ENCODE data around the gene TTBK1.

Gene TTBK1

GRCh38 chr6:43256670-43257366 lies 13.5 kb downstream of the TTBK1 start:
- DNase-seq: no peak

DNA sequence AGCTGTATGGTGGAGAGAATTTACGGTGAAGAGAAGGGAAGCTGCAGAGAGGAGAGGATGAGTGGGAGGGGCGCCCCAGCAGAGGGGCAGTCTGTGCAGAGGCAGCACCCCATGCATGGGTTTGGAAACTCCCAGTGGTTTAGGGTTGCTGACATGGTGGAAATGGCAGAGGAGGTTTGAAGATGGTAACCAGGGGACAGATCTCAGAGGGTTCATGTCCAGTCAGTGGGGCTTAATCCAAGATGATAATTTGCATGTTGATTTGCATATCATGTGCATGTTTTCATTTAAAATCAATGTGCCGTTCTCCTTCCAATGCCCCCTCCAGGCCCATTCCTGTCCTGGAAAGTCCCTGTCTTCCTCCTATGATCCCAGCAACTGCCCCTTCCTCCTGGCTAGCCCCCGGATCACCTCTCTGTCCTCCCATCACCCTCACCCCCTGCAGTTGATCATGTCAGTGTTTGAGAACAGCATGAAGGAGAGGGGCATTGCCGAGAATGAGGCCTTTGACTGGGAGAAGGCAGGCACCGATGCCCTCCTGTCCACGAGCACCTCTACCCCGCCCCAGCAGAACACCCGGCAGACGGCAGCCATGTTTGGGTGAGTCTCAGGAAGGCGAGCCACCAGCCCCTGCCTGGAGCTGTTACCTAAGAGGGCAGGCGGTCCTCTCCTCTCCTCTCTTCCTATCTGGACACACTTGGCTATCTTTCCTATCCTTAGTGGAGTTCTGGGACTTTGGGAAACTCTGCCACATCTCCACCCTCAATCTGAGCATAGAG lies 14.3 kb downstream of the TTBK1 start:
- no peak for DNase-seq

GRCh38 chr6:43258180-43258579 lies 14.9 kb downstream of the TTBK1 start:
- DNase-seq: no peak

DNA sequence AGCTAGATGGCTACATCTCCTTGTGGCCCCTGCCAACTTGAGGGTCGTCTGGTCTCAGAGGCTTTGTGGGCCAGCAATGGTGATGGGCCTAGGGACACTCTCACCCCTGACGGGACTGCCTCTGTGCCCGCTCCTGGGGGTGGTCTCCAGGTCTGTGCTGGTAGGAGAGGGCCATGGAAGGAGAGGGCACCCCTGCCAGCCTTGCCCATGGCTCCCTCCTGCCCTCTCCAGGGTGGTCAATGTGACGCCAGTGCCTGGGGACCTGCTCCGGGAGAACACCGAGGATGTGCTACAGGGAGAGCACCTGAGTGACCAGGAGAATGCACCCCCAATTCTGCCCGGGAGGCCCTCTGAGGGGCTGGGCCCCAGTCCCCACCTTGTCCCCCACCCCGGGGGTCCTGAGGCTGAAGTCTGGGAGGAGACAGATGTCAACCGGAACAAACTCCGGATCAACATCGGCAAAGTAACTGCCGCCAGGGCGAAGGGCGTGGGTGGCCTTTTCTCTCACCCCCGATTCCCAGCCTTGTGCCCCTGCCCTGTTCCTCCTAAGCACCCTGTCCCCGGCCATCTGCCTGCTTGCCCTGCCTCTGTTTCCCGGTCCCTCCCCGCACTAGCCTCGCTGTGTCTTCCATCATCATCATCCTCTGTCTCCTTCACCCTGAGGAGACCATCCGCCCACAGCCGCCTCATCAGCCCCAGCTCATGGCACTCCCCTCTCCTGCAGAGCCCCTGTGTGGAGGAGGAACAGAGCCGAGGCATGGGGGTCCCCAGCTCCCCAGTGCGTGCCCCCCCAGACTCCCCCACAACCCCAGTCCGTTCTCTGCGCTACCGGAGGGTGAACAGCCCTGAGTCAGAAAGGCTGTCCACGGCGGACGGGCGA lies 15.8 kb downstream of the TTBK1 start:
- no peak for DNase-seq

DNA sequence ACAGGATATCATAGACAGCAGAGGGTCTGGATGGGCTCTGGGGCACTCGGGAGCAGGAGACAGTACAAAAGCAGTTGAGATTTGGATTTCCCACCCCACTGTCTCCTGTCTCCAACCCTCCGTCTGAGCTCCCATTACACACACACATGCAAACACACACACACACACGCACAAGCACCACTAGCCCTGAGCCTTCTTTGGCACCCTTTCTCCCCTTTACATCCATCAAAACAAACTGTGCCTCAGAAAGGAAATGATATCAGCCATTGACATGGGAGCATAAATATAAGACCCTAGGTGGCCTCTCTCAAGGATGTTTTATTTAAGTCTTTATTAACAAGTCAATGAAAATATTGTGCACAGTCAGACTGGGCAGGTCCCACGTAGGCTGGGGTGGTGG lies 17.5 kb downstream of the TTBK1 start:
- no peak for DNase-seq

DNA sequence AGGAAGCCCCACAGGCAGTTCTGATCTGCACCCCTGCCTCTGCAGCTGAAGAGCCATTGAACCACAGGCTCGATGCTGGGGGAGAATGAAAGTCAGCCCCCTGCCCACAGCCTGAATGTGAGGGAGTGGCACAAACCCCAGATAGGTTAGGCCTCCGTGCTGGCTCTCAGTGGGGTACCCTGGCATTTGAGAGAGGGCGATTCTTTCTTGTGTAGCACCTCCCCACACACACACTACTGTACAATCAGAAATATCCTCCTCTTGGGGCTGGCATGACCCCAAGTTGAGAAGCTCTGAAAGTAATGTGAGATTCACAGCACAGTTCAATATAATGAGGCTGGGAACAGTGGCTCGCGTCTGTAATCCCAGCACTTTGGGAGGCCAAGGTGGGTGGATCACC lies 17.9 kb downstream of the TTBK1 start:
- no peak for DNase-seq

GRCh38 chr6:43262000-43262779 lies 18.9 kb downstream of the TTBK1 start:
- no peak for DNase-seq

- DNase-seq: no peak
These were observed 19.6 kb downstream of the TTBK1 start for GRCh38 chr6:43262780-43263313.

DNA sequence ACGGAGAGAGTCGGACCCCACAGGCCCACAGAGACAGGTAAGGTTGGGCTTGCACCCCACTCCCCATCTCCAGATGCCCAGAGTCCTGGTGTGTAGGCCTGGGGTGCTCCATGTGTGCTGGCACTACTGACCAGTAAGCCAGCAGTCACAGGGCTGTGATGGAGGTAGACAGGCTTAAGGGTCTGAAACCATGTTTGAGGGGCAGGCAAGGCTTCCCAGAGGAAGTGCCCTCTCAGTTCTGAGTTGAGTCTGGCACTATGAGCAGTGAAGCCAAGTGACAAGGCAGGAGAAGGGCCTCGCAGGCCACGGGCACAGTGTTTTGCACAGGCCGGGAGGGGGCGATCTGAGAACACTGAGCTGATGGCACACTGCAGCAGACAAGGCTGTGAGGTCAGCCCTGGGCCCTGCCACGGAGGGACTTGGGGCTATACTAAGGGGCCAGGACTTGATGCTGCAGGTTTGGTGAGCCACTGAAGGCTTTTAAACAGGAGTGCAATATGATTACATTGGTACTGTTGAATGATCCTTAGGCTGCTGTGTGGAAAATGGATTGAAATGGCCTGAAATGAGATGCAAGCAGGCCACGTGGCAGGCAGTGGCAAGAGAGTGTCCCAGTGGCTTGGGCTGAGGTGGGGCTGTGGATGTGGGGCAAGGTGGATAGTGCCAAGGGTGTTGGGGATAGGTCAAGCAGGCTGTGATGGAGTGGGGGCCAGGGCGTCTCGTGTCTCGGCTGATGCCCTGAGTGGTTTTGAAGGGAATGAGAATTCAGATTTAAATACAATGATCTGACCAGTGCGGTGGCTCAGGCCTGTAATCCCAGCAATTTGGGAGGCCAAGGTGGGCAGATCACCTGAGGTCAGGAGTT lies 20.3 kb downstream of the TTBK1 start:
- DNase-seq: peak; percentile 49

- no peak for DNase-seq
These were observed 21.4 kb downstream of the TTBK1 start for GRCh38 chr6:43264599-43265145.

DNA sequence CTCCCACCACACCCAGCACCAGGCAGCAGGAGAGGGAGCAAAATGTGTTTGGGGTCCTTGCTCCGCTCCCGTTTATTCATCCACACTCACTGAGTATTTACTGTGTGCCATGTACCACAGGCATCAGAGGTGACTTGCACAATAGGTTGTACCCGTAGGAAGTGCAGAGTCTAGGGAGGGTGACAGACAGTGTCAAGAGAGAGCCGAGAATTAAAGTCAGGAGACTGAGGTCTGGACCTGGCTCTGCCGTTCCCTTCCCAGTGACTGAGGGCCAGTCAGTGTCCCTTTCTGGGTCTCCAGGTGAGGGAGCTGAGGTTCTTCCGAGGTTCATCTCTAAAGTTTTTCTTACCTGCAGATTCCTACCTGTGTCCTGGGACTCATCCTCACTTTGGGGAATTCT lies 22.3 kb downstream of the TTBK1 start:
- DNase-seq: no peak

DNA sequence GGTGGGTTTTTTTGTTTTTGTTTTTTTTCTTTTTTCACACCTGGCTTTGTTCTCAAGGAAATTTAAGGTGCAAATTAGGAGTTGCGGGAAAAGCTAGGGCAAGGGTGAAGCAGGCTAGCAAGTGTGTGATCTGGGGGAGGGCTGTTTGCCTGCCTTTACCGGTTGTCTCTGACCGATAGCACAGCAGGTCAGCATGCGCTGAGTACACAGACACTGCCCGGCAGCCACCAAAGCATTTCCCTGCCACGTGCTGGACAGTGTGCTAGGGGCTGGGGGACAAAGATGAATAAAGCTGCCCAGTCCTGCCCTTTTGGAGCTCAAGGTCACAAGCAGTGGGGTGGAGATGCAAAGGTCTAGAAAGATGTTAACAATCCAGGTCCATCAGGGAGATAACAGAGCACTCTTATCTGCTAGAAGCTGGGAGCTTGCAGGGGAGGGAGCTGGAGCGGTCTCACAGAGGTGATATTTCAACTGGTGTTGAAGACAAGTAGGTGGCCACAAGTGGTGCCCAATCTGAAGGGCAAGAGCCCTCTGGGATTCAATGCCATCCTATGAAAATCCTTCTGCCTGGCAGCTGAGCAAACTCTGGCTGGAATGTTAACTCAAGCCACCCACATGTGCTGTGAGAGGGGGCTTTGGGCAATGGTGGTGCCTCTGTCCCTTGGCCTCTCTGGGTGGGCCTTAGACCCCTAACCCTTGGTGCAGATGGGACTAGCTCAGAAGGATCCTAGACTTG lies 24.5 kb downstream of the TTBK1 start:
- DNase-seq: no peak

DNA sequence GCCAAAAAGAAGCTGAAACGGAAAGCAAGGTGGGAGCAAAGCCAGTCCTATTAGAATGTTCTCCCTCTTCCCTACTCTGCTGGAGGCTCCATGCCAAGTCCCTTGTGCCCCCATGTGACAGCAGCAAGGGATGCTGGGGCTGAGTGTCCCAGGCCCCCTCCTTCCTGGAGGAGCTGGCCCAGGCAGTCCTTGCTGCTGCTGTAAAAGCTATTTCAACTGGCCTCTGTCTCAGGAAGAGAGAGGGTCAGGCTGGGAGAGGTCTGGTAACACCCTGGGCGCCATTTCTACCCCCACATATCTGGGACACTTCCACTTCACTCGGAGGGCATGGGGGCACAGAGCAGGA lies 25.0 kb downstream of the TTBK1 start:
- no peak for DNase-seq

- no peak for DNase-seq
These were observed 25.5 kb downstream of the TTBK1 start for GRCh38 chr6:43268782-43269272.

DNA sequence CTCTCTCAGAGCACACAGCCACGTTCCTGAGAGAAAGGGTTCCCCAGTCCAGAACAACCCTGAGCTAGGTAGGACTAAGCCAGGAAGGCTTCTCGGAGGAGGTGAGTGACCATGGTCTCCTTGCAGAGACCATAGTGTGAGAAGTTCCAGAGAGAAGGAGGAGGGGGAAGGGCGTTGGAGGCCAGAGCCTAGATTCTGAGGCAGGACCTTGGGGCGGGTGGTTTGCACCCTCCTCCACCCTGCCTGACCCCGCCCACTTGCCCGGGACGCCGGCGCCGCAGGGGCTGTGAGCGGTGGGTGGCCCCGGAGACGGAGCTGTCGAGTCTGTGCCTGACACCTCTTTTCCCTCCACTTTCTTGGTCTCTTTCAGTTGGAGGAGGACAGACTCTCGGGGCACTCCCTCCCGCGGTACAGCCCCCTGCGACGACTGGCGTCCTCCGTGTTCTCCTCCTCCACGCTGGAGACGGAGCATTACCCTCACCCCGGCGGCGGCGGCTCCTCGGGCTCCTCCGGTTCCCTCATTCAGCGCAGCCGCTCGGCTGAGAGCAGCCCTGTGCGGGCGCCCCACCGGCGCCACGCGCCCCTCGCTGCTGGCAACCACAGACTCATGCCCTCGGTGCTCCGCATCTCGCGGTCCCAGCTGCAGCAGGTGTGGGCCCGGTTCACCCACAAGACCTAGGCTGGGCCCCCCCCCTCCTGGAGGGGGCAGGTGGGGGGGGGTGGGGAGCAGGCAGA lies 26.2 kb downstream of the TTBK1 start:
- DNase-seq: no peak

DNA sequence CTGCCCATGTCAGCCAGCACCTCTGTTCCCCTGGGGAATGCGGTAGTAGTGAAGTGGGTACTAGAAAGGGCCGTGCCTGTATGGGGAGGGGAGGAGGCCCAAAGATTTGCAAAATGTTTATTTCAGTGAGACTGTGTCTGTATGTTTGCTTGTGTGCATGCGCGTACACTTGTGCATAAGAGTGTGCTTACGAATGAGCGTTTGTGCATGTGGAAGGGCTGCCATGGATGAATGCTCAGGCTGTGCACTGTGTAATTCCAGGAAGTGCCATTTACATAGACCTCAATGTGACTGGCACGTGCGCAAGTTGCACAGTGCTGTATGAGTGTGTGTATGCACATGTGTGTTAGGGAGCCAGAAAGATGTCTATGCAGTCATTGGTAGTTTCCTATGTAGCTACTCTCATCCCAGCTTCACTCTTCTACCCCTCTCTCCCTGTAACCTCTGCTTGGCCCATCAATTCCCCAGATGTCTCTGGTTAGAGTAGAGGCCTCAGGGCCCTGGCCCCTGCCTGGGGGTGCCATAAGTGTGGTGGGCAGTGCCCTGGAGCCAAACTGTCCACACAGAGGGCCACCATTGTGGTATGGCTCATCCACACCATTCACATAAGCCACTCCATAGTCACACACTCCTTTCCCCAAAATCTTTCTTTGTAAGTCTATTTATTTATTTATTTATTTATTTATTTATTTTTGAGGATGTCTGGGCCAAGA lies 28.0 kb downstream of the TTBK1 start:
- no peak for DNase-seq

GRCh38 chr6:43271944-43272343 lies 28.7 kb downstream of the TTBK1 start:
- DNase-seq: no peak

DNA sequence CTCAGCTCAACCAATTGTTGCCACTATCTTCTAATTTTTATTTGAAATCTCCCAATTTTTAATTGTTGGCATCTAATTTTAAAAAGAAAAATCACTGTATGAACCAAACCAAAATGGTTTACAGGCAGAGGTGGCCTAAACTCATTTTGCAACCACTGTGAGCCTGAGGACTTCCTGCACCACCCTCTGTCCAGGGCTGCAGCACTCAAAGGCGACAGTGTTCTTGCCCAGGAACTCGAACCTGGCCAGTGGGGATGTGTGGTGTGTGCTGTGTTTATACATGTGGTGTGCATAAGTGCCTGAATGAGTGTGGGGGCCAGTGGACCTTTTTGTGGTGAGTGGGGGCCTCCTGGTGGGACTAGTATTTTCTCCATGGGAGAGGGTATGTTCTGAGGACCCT lies 30.4 kb downstream of the TTBK1 start:
- DNase-seq: no peak

Data from HCEC 1CT (cell line).